ENCODE data around the gene ZNF277.
"Not testable (repeated sequence)": the region's sequence is repeated elsewhere in the genome, so short reads cannot be mapped to it uniquely, and the experiment has no call there.

The ZNF277 gene

DNA sequence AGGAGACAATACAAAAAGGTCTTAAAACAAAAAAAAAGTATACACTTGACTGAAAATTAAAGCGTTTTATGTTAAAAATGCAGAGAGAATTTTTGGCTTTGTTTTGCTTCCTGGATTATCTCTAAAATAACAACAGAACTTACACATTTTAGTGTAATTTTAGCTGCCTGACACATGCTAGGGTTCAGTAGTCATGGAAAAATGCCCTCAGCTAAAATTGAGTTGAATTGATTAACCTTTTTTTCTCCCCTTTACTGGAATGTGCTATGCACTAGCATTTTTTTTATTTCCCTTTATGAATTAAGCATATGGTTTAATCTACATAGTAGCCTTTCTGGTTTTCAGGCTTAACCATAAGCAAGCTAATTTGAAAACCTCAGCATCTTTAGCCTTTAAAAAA, 89.9 kb downstream of the ZNF277 start:
- DNase-seq (ENCODE audit: low read depth): no peak

- no peak for DNase-seq (ENCODE audit: low read depth)
Measured at GRCh38 chr7:112297681-112298080, 91.2 kb downstream of the ZNF277 start.

DNA sequence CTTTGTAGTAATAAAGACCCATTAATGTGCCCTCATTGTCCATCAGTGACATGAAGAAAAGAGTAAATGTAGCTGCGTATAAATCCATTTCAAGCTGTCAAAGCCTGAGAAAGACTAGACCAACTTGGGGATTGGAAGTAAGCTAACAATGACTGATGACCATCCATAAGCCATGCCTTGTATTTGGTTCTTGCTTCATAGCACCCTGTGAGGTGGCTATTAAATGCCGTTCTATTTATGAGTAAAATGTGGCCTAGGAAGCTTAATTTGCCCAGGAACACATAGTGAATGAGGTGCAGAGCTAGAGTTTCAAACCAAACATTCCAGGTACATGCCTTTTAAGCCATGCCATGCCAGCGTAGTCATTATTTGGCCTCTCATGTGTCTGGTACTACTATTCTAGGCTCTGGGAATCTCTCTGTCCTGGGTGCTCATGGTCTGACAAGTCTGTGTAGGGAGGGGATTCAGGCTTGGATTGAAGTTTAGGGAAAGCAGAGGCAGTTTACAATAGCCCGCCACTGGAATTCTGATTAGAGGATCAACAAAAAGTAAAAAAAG, 92.1 kb downstream of the ZNF277 start:
- no peak for DNase-seq (ENCODE audit: low read depth)

DNA sequence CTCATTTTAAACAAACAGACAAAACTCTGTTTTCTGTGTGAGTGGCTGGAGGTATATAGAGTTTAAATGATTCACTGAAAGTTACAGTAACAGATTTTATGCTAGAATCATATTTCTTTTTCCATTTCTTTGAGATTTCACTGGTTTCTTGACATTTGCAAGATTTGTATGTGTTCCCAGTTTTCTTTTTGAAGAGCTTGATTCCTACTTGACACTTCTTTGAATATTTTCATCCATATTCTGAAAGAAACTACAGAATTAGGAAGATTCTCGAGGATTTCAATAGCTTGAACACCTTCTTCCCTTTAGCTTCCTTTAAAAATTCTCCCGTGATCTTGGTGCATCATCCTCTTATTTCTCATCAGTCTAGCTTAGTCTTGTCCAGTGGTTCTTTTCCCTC, 93.6 kb downstream of the ZNF277 start:
- no peak for DNase-seq (ENCODE audit: low read depth)

DNA sequence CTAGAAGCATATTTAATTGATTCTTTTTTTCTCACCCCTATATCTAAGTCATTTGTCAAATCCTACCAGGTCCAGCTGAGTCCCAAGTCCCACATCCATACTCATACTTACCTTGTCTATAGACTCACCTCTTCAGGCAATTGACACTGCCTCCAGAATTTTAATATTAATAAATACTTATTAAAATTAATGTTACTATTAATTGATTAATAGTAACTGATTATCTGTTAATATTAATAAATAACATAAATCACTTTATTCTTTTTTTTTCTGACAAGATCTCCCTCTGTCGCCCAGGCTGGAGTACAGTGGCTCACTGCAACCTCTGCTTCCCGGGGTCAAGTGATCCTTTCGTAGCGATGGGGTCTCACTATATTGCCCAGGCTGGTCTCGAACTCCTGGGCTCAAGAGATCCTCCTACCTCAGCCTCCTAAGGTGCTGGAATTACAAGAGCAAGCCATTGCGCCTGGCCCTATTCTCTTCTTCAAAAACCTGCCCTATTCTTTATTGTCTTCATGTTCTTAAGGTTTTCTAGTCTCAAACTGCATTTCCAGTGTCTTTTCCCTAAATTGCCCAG, 94.4 kb downstream of the ZNF277 start:
- no peak for DNase-seq (ENCODE audit: low read depth)

DNA sequence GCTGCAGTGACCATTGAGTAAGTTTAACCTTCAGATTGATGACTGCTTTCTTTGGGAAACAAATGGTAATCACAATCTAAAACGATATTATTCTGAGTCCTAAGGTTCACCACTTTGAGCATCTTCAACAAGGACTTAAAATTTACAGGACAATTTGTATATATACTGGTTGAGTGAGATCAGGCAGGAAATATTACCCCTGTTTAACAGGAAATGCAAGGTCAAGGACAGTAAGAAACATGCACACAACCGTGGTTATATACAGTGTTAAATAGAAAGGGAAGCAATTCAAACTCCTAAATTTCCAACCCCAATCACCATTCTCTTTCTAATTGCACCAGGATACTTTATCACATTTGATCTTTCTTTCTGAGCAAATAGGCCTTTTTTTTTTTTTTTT, 96.1 kb downstream of the ZNF277 start:
- DNase-seq (ENCODE audit: low read depth): no peak

DNA sequence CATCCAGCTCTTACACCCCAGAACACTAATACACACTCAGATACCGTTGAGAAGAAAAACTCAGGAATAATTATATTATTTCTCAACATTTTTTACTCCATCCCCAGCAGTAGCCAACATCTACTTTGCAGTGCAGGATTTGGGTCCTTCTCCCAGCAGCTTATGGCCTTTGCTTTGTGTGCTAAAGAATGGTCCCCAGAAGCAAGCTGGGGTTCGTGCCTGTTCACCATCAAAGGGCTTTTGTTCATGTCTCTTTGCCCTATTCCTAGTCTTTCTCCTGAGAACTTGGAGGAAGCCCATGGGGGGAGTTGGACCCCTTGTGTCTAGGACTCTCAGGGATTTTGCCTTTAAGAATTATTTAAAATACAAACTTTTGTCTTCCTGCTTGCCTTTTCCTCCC, 100.4 kb downstream of the ZNF277 start:
- DNase-seq (ENCODE audit: low read depth): no peak

GRCh38 chr7:112307506-112307905, 101.0 kb downstream of the ZNF277 start:
- no peak for DNase-seq (ENCODE audit: low read depth)

- no peak for DNase-seq (ENCODE audit: low read depth)
Measured at GRCh38 chr7:112308974-112309373, 102.5 kb downstream of the ZNF277 start.

DNA sequence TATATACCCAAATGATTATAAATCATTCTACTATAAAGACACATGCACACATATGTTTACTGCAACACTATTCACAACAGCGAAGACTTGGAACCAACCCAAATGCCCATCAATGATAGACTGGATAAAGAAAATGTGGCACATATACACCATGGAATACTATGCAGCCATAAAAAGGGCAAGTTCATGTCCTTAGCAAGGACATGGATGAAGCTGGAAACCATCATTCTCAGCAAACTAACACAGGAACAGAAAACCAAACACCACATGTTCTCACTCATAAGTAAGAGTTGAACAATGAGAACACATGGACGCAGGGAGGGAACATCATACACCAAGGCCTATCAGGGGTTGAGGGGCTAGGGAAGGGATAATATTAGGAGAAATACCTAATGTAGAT, 110.3 kb downstream of the ZNF277 start:
- DNase-seq (ENCODE audit: low read depth): not testable (repeated sequence)

GRCh38 chr7:112322070-112322469, 115.6 kb downstream of the ZNF277 start:
- no peak for DNase-seq (ENCODE audit: low read depth)

DNA sequence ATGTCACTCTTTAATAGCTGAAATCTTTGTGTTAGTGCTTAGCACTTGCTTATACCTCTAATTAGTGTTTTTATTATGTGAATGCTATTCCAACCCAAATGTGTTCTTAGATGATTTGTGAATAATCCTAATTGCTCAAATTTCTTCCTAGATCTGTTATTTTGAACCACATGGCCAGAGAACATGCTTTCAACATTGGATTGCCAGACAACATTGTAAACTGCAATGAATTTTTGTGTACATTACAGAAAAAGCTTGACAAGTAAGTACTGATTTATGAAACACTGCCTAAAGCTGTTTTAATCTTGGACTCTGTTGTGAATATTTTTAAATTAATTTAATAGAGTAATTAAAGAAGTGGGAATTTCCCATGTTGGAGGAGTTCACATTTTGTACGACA, 121.1 kb downstream of the ZNF277 start:
- DNase-seq (ENCODE audit: low read depth): no peak

DNA sequence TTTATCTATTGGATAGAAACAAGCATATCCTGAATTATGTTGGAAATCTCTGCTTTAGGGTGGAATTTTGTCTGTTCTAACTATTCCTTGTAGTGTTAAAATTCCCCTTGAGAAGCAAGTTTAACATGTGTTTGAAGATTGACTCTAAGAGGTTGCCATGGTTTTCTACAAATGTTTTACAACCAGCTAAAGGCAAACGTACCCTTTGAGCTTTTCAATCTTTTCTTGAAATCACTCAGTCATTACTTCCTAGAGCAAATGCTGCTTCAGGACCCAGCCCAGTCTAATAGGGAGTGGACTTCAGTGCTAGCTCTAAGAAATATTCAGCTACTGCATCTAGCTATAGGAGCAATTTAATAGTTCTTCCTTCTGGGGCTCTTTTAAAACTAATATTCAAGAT, 125.0 kb downstream of the ZNF277 start:
- no peak for DNase-seq (ENCODE audit: low read depth)

DNA sequence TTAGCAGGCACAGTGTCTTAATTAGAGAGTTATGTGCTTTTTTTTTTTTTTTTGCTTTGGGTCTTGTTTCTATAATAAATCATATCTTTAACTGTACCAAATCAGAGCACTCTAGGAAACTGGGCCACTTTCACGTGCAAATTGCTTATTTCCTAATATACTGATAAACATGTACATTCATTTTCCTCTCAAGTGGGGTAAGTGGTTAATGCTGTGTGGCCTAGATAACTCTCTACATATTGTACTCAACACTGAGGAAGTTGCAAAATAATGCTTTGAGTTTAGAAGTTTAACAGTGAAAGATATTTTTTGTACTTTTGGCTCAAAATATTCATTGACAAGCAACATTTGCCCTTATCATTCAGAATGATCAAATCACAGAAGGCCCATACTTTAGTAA, 127.9 kb downstream of the ZNF277 start:
- no peak for DNase-seq (ENCODE audit: low read depth)

DNA sequence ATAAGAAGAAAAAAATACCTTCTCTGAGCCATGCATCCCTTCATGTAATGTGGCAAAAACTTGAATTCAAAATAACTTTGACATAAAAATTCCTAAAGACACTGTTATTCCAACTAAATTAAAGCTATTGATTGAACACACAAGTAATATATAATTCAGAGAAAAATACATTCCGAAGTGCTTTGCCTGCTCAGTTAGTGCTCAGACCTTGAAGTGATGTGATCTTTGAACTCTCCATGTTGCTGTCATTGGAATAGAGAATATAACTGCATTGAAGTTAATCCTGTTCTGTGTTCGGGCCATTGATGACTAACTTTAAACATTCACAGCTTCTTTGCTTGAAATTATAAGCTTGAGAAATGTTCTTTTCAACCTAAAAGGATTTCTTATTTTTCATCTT, 129.8 kb downstream of the ZNF277 start:
- no peak for DNase-seq (ENCODE audit: low read depth)

GRCh38 chr7:112336936-112337576, 130.6 kb downstream of the ZNF277 start:
- DNase-seq (ENCODE audit: low read depth): no peak

- DNase-seq (ENCODE audit: low read depth): no peak
Measured at GRCh38 chr7:112337892-112338291, 131.4 kb downstream of the ZNF277 start.

DNA sequence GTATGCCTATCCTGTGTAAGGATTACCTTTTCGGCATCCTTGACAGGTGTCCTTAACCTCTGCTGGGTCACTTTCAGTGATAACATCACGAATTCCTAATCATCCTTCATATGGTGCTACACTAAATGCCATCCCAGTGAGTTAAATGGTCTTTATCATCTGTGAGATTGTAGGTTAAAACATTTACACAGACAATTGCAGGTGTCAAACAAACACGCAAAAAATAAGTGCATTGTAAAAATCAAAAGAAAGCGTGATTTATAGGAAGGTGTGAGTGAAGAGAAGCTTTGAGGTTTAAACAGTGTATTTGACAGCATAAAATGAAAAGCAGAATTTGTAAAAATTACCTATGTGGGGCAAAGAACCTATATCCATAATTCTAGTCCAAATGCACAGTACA, 132.3 kb downstream of the ZNF277 start:
- no peak for DNase-seq (ENCODE audit: low read depth)

GRCh38 chr7:112341464-112341863, 135.0 kb downstream of the ZNF277 start:
- no peak for DNase-seq (ENCODE audit: low read depth)

- no peak for DNase-seq (ENCODE audit: low read depth)
Measured at GRCh38 chr7:112346381-112347060, 140.0 kb downstream of the ZNF277 start.

DNA sequence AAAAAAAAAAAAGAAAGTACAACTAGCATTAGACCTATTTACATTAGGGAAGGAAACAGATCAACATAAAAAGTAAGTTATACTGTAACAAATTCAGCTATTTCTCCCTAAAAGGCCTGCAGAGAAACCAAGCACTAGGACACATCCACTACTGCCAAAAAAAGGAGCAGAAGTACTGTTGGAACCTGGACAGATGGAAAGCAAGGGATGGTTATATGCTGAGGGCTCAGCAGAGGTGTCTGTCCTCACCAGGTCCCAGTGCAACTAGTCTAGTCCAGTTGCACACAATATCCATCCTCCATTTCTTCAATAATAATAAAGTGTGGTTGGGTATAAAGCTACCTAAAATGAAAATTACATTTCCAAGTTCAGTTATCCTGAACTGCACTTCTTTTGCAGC, 140.6 kb downstream of the ZNF277 start:
- DNase-seq (ENCODE audit: low read depth): no peak

- no peak for DNase-seq (ENCODE audit: low read depth)
Measured at GRCh38 chr7:112350585-112350984, 144.1 kb downstream of the ZNF277 start.

- DNase-seq (ENCODE audit: low read depth): no peak
Measured at GRCh38 chr7:112356596-112356995, 150.1 kb downstream of the ZNF277 start.
